Activated CD8-positive, alpha-beta T cell treated with anti-CD3 and anti-CD28 coated beads for 36 hours (primary cell): ENCODE data around the gene UGT1A7. TPM values are rescaled to one million over a fixed set of nuclear protein-coding genes. Genes with fewer than 3 reads are reported as not detected.

Experiments
- ATAC-seq: fragments of 200-7000 bp; cut with Tn5 transposase; one replicate; pipeline ENCODE4 v1.10.0; 2021; ENCODE audit warnings: mild to moderate bottlenecking, moderate library complexity
- CTCF ChIA-PET: fragments of 350-600 bp; sonication (Branson Sonifier 250); formaldehyde crosslinking; loops from one replicate; lab custom pipeline; 2021; ENCODE audit warnings: antibody characterized with exemption; lab: Charles Lee
- POLR2A ChIA-PET: fragments of 350-600 bp; sonication (Branson Sonifier 250); formaldehyde crosslinking; loops from one replicate; lab custom pipeline; 2021; ENCODE audit warnings: antibody characterized with exemption; lab: Charles Lee
- DNase-seq: peaks from one replicate; pipeline ENCODE4 v3.0.0-alpha.2; 2020
- H3K27ac Mint-ChIP-seq: one replicate; pipeline ENCODE4 v1.8.0; 2021; ENCODE audit warnings: mild to moderate bottlenecking, mixed read lengths
- H3K27me3 Mint-ChIP-seq: one replicate; pipeline ENCODE4 v1.8.0; 2021; ENCODE audit warnings: mixed read lengths
- H3K36me3 Mint-ChIP-seq: one replicate; pipeline ENCODE4 v1.8.0; 2021; ENCODE audit warnings: low read depth, mixed read lengths
- H3K4me1 Mint-ChIP-seq: one replicate; pipeline ENCODE4 v1.8.0; 2021; ENCODE audit warnings: low read depth, mixed read lengths
- H3K4me3 Mint-ChIP-seq: one replicate; pipeline ENCODE4 v1.8.0; 2021; ENCODE audit warnings: mild to moderate bottlenecking, moderate library complexity, mixed read lengths
- H3K9me3 Mint-ChIP-seq: one replicate; pipeline ENCODE4 v1.8.0; 2021; ENCODE audit warnings: mixed read lengths
- CTCF ChIP-seq: fragments of 200-600 bp; IDR thresholded peaks from one replicate; pipeline ENCODE4 v1.8.0; 2022; ENCODE audit warnings: antibody characterized with exemption, mild to moderate bottlenecking
- intact Hi-C: fragments of 100-400 bp; cut with micrococcal nuclease; formaldehyde crosslinking; loops from one replicate; pipeline ENCODE4 v1.10.0; 2022
- total RNA-seq, 2 experiments: library from RNA; stranded (reverse); gene quantifications; one replicate each; pipeline ENCODE4 v1.2.3, GENCODE V29; 2021

The UGT1A7 gene
- total RNA-seq, 2 experiments from 2014 or later = not detected

GRCh38 chr2:233658610-233659009 lies 23.1 kb upstream of the UGT1A7 start:
- no peak for TF ChIP-seq CTCF
- ATAC-seq (no peak), DNase-seq (no peak)
- no peak overlapping the region for H3K4me3 Mint-ChIP-seq
- no peak overlapping the region for H3K27ac Mint-ChIP-seq
- H3K36me3 Mint-ChIP-seq = no peaks in the 10 kb centered on the region
- peaks cover 12% of the 10 kb centered on the region for H3K27me3 Mint-ChIP-seq
- H3K9me3 Mint-ChIP-seq = no peaks in the 10 kb centered on the region
- ChIA-PET POLR2A (no interaction called here), CTCF (no interaction called here)
- intact Hi-C loops = no loop called here
- H3K4me1 Mint-ChIP-seq = no peaks in the 10 kb centered on the region

GRCh38 chr2:233663911-233664310 lies 17.8 kb upstream of the UGT1A7 start:
- peaks cover 1% of the 10 kb centered on the region for H3K9me3 Mint-ChIP-seq
- H3K4me3 Mint-ChIP-seq = no peak overlapping the region

GRCh38 chr2:233668605-233669260 lies 13.0 kb upstream of the UGT1A7 start:
- Mint-ChIP-seq H3K9me3 (peaks cover 1% of the 10 kb centered on the region), H3K4me1 (no peaks in the 10 kb centered on the region), H3K4me3 (no peak overlapping the region), H3K27me3 (peaks cover 25% of the 10 kb centered on the region), H3K27ac (no peak overlapping the region), H3K36me3 (no peaks in the 10 kb centered on the region)
- ChIA-PET CTCF (no interaction called here), POLR2A (no interaction called here)
- DNase-seq (no peak), ATAC-seq (no peak)
- no peak for TF ChIP-seq CTCF
- intact Hi-C loops = no loop called here

More at GRCh38 chr2:233663911-233664310, 17.8 kb upstream of the UGT1A7 start:
- peaks cover 24% of the 10 kb centered on the region for H3K27me3 Mint-ChIP-seq
- intact Hi-C loops = no loop called here
- ATAC-seq (no peak), DNase-seq (no peak)
- no peaks in the 10 kb centered on the region for H3K36me3 Mint-ChIP-seq
- no peaks in the 10 kb centered on the region for H3K4me1 Mint-ChIP-seq
- ChIA-PET CTCF (no interaction called here), POLR2A (no interaction called here)
- TF ChIP-seq CTCF = no peak
- no peak overlapping the region for H3K27ac Mint-ChIP-seq

GRCh38 chr2:233671290-233672161 lies 10.2 kb upstream of the UGT1A7 start, which contains the start of gene UGT1A9:
UGT1A9 (plus strand) TSS chr2:233671898; CDS start chr2:233671935, 37 bp downstream.
- DNase-seq (no peak), ATAC-seq (no peak)
- Mint-ChIP-seq H3K9me3 (peaks cover 1% of the 10 kb centered on the region), H3K27ac (no peak within 1 kb of the TSS), H3K4me3 (no peak within 1 kb of the TSS), H3K4me1 (no peaks in the 10 kb centered on the region), H3K36me3 (no peaks in the 10 kb centered on the region), H3K27me3 (peaks cover 20% of the 10 kb centered on the region)
- TF ChIP-seq CTCF = no peak
- intact Hi-C loops = no loop called here
- ChIA-PET POLR2A (no interaction called here), CTCF (no interaction called here)

GRCh38 chr2:233672886-233673285 lies 8.8 kb upstream of the UGT1A7 start:
- Mint-ChIP-seq H3K36me3 (no peaks in the 10 kb centered on the region), H3K4me3 (no peak overlapping the region), H3K27ac (no peak overlapping the region), H3K9me3 (no peaks in the 10 kb centered on the region), H3K27me3 (peaks cover 22% of the 10 kb centered on the region), H3K4me1 (no peaks in the 10 kb centered on the region)
- intact Hi-C loops = no loop called here
- DNase-seq (no peak), ATAC-seq (no peak)
- no peak for TF ChIP-seq CTCF
- POLR2A ChIA-PET = no interaction called here
- CTCF ChIA-PET = no interaction called here
